CD14-positive monocyte (primary cell): ENCODE measurements around the gene ECE2. TPM values are rescaled to one million over a fixed set of nuclear protein-coding genes. Genes with fewer than 3 reads are reported as not detected.

Experiments used
- DNase-seq, 3 donors: peaks; one replicate each; pipeline ENCODE4 v3.0.0-alpha.2; 2011 to 2022
- H2AFZ ChIP-seq: 2 replicates; pipeline ENCODE4 v1.6.0; 2012; ENCODE audit warnings: mild to moderate bottlenecking, low read depth, low read length, inconsistent platforms; ENCODE audit not compliant: insufficient read depth, poor library complexity, severe bottlenecking
- H3K27ac ChIP-seq, 2 donors: 1 replicate in 1 of 2; 2 replicates in 1 of 2; pipeline ENCODE4 v1.5.1; 2012 to 2013; ENCODE audit warnings: low read length in 2 of 2, control low read depth in 1 of 2, inconsistent platforms in 1 of 2, low read depth in 1 of 2, mild to moderate bottlenecking in 1 of 2
- H3K27me3 ChIP-seq, 2 donors: one replicate each; pipeline versions ENCODE4 v1.6.0 to v1.6.1; 2011 to 2013; ENCODE audit warnings: low read length in 2 of 2; ENCODE audit not compliant: control insufficient read depth in 2 of 2, insufficient read depth in 2 of 2
- H3K36me3 ChIP-seq, 2 donors: replicated peaks in 1 of 2; 1 replicate in 1 of 2; 2 replicates in 1 of 2; pipeline versions ENCODE4 v1.5.1 to v1.6.1; 2012 to 2013; ENCODE audit warnings: low read length in 2 of 2, control low read depth in 1 of 2, inconsistent platforms in 1 of 2, mild to moderate bottlenecking in 1 of 2; ENCODE audit not compliant: insufficient read depth in 2 of 2, control insufficient read depth in 1 of 2
- H3K4me1 ChIP-seq, 2 donors: 1 replicate in 1 of 2; 2 replicates in 1 of 2; pipeline versions ENCODE4 v1.5.1 to v1.6.1; 2012 to 2013; ENCODE audit warnings: low read length in 2 of 2, control low read depth in 1 of 2, inconsistent platforms in 1 of 2, mild to moderate bottlenecking in 1 of 2, moderate library complexity in 1 of 2; ENCODE audit not compliant: insufficient read depth in 2 of 2, control insufficient read depth in 1 of 2
- H3K4me2 ChIP-seq: replicated peaks from 2 replicates; pipeline ENCODE3; 2012; ENCODE audit warnings: low read length, moderate library complexity, mild to moderate bottlenecking; ENCODE audit not compliant: poor library complexity, severe bottlenecking; ENCODE audit errors: extremely low read depth
- H3K4me3 ChIP-seq, 3 experiments: fragments of 200-600 bp in 1 of 3; sonication (generic) in 1 of 3; replicated peaks in 1 of 3; 1 replicate in 2 of 3; 2 replicates in 1 of 3; pipeline ENCODE4 v1.5.1; 2011 to 2013; ENCODE audit warnings: low read length in 3 of 3, mild to moderate bottlenecking in 3 of 3, control low read depth in 2 of 3, low read depth in 2 of 3, inconsistent platforms in 1 of 3, moderate library complexity in 1 of 3
- H3K79me2 ChIP-seq: 2 replicates; pipeline ENCODE4 v1.6.0; 2012; ENCODE audit warnings: mild to moderate bottlenecking, control low read depth, inconsistent platforms, low read length, moderate library complexity; ENCODE audit not compliant: insufficient read depth
- H3K9ac ChIP-seq: 2 replicates; pipeline ENCODE4 v1.6.0; 2017; ENCODE audit warnings: low read length, mild to moderate bottlenecking; ENCODE audit not compliant: insufficient read depth, poor library complexity, severe bottlenecking
- H3K9me3 ChIP-seq, 2 donors: replicated peaks in 1 of 2; 1 replicate in 1 of 2; 2 replicates in 1 of 2; pipeline versions ENCODE4 v1.5.1 to v1.6.1; 2012 to 2013; ENCODE audit warnings: low read length in 2 of 2, control low read depth in 1 of 2; ENCODE audit not compliant: control insufficient read depth in 1 of 2, insufficient read depth in 1 of 2
- H4K20me1 ChIP-seq: 2 replicates; pipeline ENCODE4 v1.6.0; 2012; ENCODE audit warnings: mild to moderate bottlenecking, low read length, control low read depth, moderate library complexity; ENCODE audit not compliant: insufficient read depth
- H3K27ac Mint-ChIP-seq, 7 donors: one replicate each; pipeline ENCODE4 v1.8.0; 2020; ENCODE audit warnings: mild to moderate bottlenecking in 7 of 7, mixed read lengths in 7 of 7, moderate library complexity in 6 of 7, inconsistent platforms in 2 of 7
- H3K27me3 Mint-ChIP-seq, 3 donors: one replicate each; pipeline ENCODE4 v1.8.0; 2021 to 2022; ENCODE audit warnings: low read depth in 3 of 3, mild to moderate bottlenecking in 3 of 3, mixed read lengths in 3 of 3, moderate library complexity in 3 of 3, inconsistent platforms in 1 of 3
- H3K36me3 Mint-ChIP-seq, 2 donors: one replicate each; pipeline ENCODE4 v1.8.0; 2020; ENCODE audit warnings: mixed read lengths in 2 of 2, inconsistent platforms in 1 of 2, mild to moderate bottlenecking in 1 of 2
- H3K4me1 Mint-ChIP-seq: one replicate; pipeline ENCODE4 v1.8.0; 2020; ENCODE audit warnings: mild to moderate bottlenecking, mixed read lengths
- H3K4me3 Mint-ChIP-seq, 2 donors: one replicate each; pipeline ENCODE4 v1.8.0; 2020; ENCODE audit warnings: mild to moderate bottlenecking in 2 of 2, mixed read lengths in 2 of 2, moderate library complexity in 1 of 2
- H3K9me3 Mint-ChIP-seq, 7 donors: one replicate each; pipeline ENCODE4 v1.8.0; 2020 to 2022; ENCODE audit warnings: mixed read lengths in 7 of 7, mild to moderate bottlenecking in 6 of 7, moderate library complexity in 6 of 7, inconsistent platforms in 2 of 7
- CTCF ChIP-seq: fragments of 200-600 bp; IDR thresholded peaks from one replicate; pipeline ENCODE4 v1.8.0; 2022; ENCODE audit warnings: antibody characterized with exemption, mild to moderate bottlenecking
- WGBS: methylation state at CpG from one replicate; pipeline ENCODE4 v1.1.5; 2013; ENCODE audit warnings: missing lambda C conversion rate; ENCODE audit not compliant: insufficient coverage; 5-methylcytosine and 5-hydroxymethylcytosine counted together
- intact Hi-C, 2 donors: fragments of 100-400 bp; cut with micrococcal nuclease; formaldehyde crosslinking; loops; one replicate each; pipeline versions ENCODE4 v1.15.0 to v1.15.1; 2023
- polyA plus RNA-seq, 3 donors: library from polyadenylated mRNA; depleted of rRNA in 1 of 3; unstranded in 2 of 3; stranded (reverse) in 1 of 3; fragments of 300-500 nt in 2 of 3; fragments of >200 nt in 1 of 3; fragmentation: Illumina TruSeq in 2 of 3; gene quantifications; 1 replicate in 2 of 3; 2 replicates in 1 of 3; pipeline ENCODE4 v1.2.3, GENCODE V29; 2012 to 2021

Gene ECE2
- polyA plus RNA-seq, 3 donors = not detected

DNA sequence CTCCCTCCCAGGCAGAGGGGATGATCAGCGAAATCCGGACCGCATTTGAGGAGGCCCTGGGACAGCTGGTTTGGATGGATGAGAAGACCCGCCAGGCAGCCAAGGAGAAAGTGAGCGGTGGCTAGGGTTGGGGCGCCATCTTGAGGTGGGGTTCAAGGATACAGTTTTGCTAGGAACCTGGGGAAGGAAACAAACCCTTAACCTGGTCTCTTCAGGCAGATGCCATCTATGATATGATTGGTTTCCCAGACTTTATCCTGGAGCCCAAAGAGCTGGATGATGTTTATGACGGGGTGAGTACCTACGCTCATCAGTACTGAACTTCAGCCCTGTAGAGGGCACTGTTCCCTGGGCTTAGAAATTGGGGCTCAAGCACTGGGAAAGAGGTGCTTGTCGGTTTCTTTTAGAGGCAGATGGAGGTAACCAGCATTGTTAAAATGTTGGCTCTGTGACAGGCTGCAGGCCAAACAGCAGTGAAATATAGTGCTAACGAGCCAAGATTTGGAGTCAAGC lies 13.7 kb downstream of the ECE2 start:
- H3K27me3 Mint-ChIP-seq = peaks cover 6 to 31% (median 30%) of the 10 kb centered on the region in 3 donors
- DNase-seq = peak; percentile 19 to 44 (median 33)
- H3K9ac ChIP-seq = no peak overlapping the region
- H3K4me3 Mint-ChIP-seq = peak overlapping the region in 1 of 2 donors; percentile 21
- H3K27ac Mint-ChIP-seq = no peak overlapping the region
- peaks cover 5 to 7% of the 10 kb centered on the region in 2 donors for H3K4me1 ChIP-seq
- H3K36me3 ChIP-seq = no peaks in the 10 kb centered on the region
- TF ChIP-seq CTCF = peak; percentile 82
- no peaks in the 10 kb centered on the region for H4K20me1 ChIP-seq
- H3K36me3 Mint-ChIP-seq = no peaks in the 10 kb centered on the region
- no peak overlapping the region for H3K4me2 ChIP-seq
- 22% methylated on average over 5 of the region's 10 CpGs for WGBS
- peaks cover 10% of the 10 kb centered on the region for H3K4me1 Mint-ChIP-seq
- no peaks in the 10 kb centered on the region for H3K9me3 ChIP-seq
- peaks cover 0 to 1% (median 0%) of the 10 kb centered on the region in 7 donors for H3K9me3 Mint-ChIP-seq
- no peak overlapping the region for H3K4me3 ChIP-seq
- peak overlapping the region; percentile 21 for H2AFZ ChIP-seq
- no peaks in the 10 kb centered on the region for H3K79me2 ChIP-seq
- H3K27ac ChIP-seq = no peak overlapping the region
- peaks cover 0 to 3% of the 10 kb centered on the region in 2 donors for H3K27me3 ChIP-seq
- intact Hi-C loops = loop anchor here (2.0 to 10.0 kb wide), 2 partner anchors 63 to 395 kb away; no protein-coding TSS in a partner anchor

- Mint-ChIP-seq H3K4me1 (peaks cover 4% of the 10 kb centered on the region), H3K36me3 (no peaks in the 10 kb centered on the region), H3K27me3 (peaks cover 6 to 28% (median 28%) of the 10 kb centered on the region in 3 donors), H3K4me3 (no peak overlapping the region), H3K9me3 (peaks cover 0 to 1% (median 0%) of the 10 kb centered on the region in 7 donors), H3K27ac (peak overlapping the region in 1 of 7 donors; percentile 3)
- Histone ChIP-seq H3K36me3 (no peaks in the 10 kb centered on the region), H3K79me2 (no peaks in the 10 kb centered on the region), H3K4me2 (no peak overlapping the region), H3K27ac (no peak overlapping the region), H4K20me1 (no peaks in the 10 kb centered on the region), H3K27me3 (peaks cover 0 to 3% of the 10 kb centered on the region in 2 donors), H3K4me1 (no peaks in the 10 kb centered on the region), H2AFZ (no peak overlapping the region), H3K4me3 (no peak overlapping the region), H3K9ac (no peak overlapping the region), H3K9me3 (no peaks in the 10 kb centered on the region)
- 93% methylated on average over 3 of the region's 10 CpGs for WGBS
- DNase-seq = no peak
- intact Hi-C loops = no loop called here
- TF ChIP-seq CTCF = no peak
These were observed 14.5 kb downstream of the ECE2 start for GRCh38 chr3:184290331-184290730.
